A673 (cell line): Measurements from ENCODE around the gene SCGN. TPM values are rescaled to one million over a fixed set of nuclear protein-coding genes. Genes with fewer than 3 reads are reported as not detected.

Experiments
- BruUV-seq: library from RNA; stranded (reverse); fragments of 400-500 nt; replicated peaks from 2 replicates; lab custom pipeline; 2021; lab: Mats Ljungman, UMichigan
- CTCF ChIA-PET: fragments of 300-600 bp; sonication (Branson Sonifier 250); formaldehyde crosslinking; loops from one replicate; lab custom pipeline; 2022; ENCODE audit warnings: antibody characterized with exemption; lab: Charles Lee
- POLR2A ChIA-PET: fragments of 300-600 bp; sonication (Branson Sonifier 250); formaldehyde crosslinking; loops from one replicate; lab custom pipeline; 2022; ENCODE audit warnings: antibody characterized with exemption; ENCODE audit not compliant: low non-redundant PET; lab: Charles Lee
- DNase-seq: peaks from one replicate; pipeline ENCODE4 v3.0.0-alpha.2; 2015; ENCODE audit warnings: low spot score
- H3K27ac ChIP-seq: fragments of 200-600 bp; sonication (generic); 2 replicates; pipeline ENCODE4 v1.5.1; 2016; ENCODE audit warnings: mixed run types, low read depth, mild to moderate bottlenecking, mixed read lengths, antibody characterized with exemption, low read length; ENCODE audit not compliant: poor library complexity, severe bottlenecking
- H3K27me3 ChIP-seq: fragments of 200-600 bp; sonication (generic); replicated peaks from 2 replicates; pipeline ENCODE4 v1.6.1; 2017; ENCODE audit warnings: mixed run types, low read depth, mild to moderate bottlenecking, mixed read lengths, antibody characterized with exemption, low read length; ENCODE audit not compliant: insufficient read depth, poor library complexity
- H3K36me3 ChIP-seq: fragments of 200-600 bp; sonication (generic); 2 replicates; pipeline ENCODE4 v1.6.1; 2016; ENCODE audit warnings: mixed run types, mild to moderate bottlenecking, mixed read lengths, antibody characterized with exemption, low read length; ENCODE audit not compliant: insufficient read depth, poor library complexity, severe bottlenecking
- H3K4me1 ChIP-seq: fragments of 200-600 bp; sonication (generic); 2 replicates; pipeline ENCODE4 v1.6.1; 2017; ENCODE audit warnings: mixed run types, mild to moderate bottlenecking, mixed read lengths, antibody characterized with exemption, low read length; ENCODE audit not compliant: insufficient read depth, poor library complexity, severe bottlenecking
- H3K4me3 ChIP-seq: fragments of 200-600 bp; sonication (generic); 2 replicates; pipeline ENCODE4 v1.5.1; 2016; ENCODE audit warnings: low read depth, mixed run types, mild to moderate bottlenecking, mixed read lengths, low read length; ENCODE audit not compliant: poor library complexity, severe bottlenecking
- H3K9me3 ChIP-seq: fragments of 200-600 bp; sonication (generic); 2 replicates; pipeline ENCODE4 v1.6.1; 2016; ENCODE audit warnings: mixed run types, low read depth, mild to moderate bottlenecking, mixed read lengths, antibody characterized with exemption, low read length; ENCODE audit not compliant: poor library complexity, severe bottlenecking
- EZH2 ChIP-seq: fragments of 200-600 bp; sonication (generic); IDR thresholded peaks from 2 replicates; pipeline ENCODE4 v1.6.1; 2017; ENCODE audit warnings: borderline replicate concordance, low read depth, mild to moderate bottlenecking, mixed read lengths, antibody characterized with exemption, low read length; ENCODE audit not compliant: poor library complexity, severe bottlenecking
- intact Hi-C: fragments of 100-400 bp; cut with micrococcal nuclease; formaldehyde crosslinking; loops from one replicate; pipeline ENCODE4 v1.10.0; 2022; ENCODE audit not compliant: unreplicated experiment
- total RNA-seq: library from RNA; stranded (reverse); gene quantifications from 2 replicates; pipeline ENCODE4 v1.2.3, GENCODE V29; 2021
- TF ChIP-seq, protein P1 (sequence below): fragments of 300-800, 200-600 bp; sonication (generic); conservative IDR thresholded peaks from 2 replicates; pipeline ENCODE4 v1.5.1; 2017; ENCODE audit warnings: low read depth, mild to moderate bottlenecking, antibody characterized with exemption, low read length, moderate library complexity, mixed read lengths

Gene SCGN
- total RNA-seq, 1 experiment from 2014 or later = not detected

- intact Hi-C loops = no loop called here
- Histone ChIP-seq H3K27me3 (peaks cover 3% of the 10 kb centered on the region), H3K4me3 (no peak overlapping the region), H3K27ac (no peak overlapping the region), H3K36me3 (no peaks in the 10 kb centered on the region), H3K4me1 (no peaks in the 10 kb centered on the region), H3K9me3 (no peaks in the 10 kb centered on the region)
- TF ChIP-seq, protein P1, sequence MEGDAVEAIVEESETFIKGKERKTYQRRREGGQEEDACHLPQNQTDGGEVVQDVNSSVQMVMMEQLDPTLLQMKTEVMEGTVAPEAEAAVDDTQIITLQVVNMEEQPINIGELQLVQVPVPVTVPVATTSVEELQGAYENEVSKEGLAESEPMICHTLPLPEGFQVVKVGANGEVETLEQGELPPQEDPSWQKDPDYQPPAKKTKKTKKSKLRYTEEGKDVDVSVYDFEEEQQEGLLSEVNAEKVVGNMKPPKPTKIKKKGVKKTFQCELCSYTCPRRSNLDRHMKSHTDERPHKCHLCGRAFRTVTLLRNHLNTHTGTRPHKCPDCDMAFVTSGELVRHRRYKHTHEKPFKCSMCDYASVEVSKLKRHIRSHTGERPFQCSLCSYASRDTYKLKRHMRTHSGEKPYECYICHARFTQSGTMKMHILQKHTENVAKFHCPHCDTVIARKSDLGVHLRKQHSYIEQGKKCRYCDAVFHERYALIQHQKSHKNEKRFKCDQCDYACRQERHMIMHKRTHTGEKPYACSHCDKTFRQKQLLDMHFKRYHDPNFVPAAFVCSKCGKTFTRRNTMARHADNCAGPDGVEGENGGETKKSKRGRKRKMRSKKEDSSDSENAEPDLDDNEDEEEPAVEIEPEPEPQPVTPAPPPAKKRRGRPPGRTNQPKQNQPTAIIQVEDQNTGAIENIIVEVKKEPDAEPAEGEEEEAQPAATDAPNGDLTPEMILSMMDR = no peak
- no peak for TF ChIP-seq EZH2
- ChIA-PET POLR2A (no interaction called here), CTCF (no interaction called here)
- BruUV-seq = no TSS peak
- DNase-seq = no peak
Measured at GRCh38 chr6:25665455-25665854, 13.4 kb downstream of the SCGN start.

DNA sequence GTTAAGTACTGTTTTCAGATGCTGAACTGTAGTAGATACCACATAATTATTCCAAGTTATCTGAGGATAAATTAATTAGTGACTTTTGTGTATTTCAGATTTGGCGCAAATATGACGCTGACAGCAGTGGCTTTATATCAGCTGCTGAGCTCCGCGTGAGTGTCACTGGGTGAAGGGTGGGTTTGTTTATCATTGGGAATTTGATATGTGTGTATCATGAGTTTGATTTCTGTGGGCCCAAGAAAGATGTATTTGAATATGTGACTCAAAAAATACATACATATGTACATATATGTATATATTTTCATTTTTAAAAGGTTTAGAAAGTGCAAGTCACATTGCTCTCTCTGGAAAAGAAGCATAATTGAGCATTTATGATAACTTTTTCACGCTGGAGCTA lies 17.4 kb downstream of the SCGN start:
- no TSS peak for BruUV-seq
- Histone ChIP-seq H3K36me3 (no peaks in the 10 kb centered on the region), H3K27ac (no peak overlapping the region), H3K4me3 (no peak overlapping the region), H3K9me3 (no peaks in the 10 kb centered on the region), H3K4me1 (no peaks in the 10 kb centered on the region), H3K27me3 (peaks cover 3% of the 10 kb centered on the region)
- ChIA-PET POLR2A (no interaction called here), CTCF (no interaction called here)
- intact Hi-C loops = no loop called here
- DNase-seq = no peak
- TF ChIP-seq EZH2 = no peak
- TF ChIP-seq, protein P1 = no peak

DNA sequence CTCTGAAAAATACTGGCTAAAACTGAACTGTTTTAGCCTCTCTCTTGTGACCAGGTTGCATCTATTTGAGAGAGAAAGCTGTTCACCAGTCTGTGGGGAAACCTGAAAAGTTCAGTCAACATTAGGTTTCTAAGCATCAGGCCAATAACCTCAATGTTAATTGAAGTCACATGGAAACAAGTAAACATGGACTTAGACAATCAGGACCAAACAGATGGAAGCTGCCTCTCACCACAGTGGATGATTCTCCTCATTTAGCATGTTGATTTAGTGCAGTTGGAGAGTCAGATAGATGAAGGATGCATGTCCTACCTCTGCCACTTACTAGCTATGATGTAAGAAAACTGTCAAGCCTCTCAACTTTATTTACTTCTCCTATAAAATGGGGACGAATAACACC lies 18.2 kb downstream of the SCGN start:
- CTCF ChIA-PET = no interaction called here
- Histone ChIP-seq H3K9me3 (no peaks in the 10 kb centered on the region), H3K27me3 (peaks cover 3% of the 10 kb centered on the region), H3K36me3 (no peaks in the 10 kb centered on the region), H3K4me3 (no peak overlapping the region), H3K4me1 (no peaks in the 10 kb centered on the region), H3K27ac (no peak overlapping the region)
- POLR2A ChIA-PET = no interaction called here
- TF ChIP-seq, protein P1 = no peak
- TF ChIP-seq EZH2 = no peak
- intact Hi-C loops = no loop called here
- BruUV-seq = no TSS peak
- DNase-seq = no peak
